Stimulated activated naive CD8-positive, alpha-beta T cell treated with anti-CD3 and anti-CD28 coated beads, Interleukin-15, Interleukin-2, amounts not matched to agents 100 U/mL and 50 U/mL, for 24 hours (primary cell): Measurements from ENCODE around the gene WDR59.
A peak's percentile ranks its signal among the peaks of the same experiment; 100 is the strongest.

Experiments
- ATAC-seq: fragments of 150-1000 bp; cut with Tn5 transposase; one replicate; pipeline ENCODE4 v1.10.0; 2021
- DNase-seq: peaks from one replicate; pipeline ENCODE4 v3.0.0; 2021

Gene WDR59

GRCh38 chr16:74903901-74904678, 80.8 kb downstream of the WDR59 start:
- no peak for DNase-seq
- no peak for ATAC-seq

GRCh38 chr16:74903120-74903519, 81.8 kb downstream of the WDR59 start:
- no peak for ATAC-seq

GRCh38 chr16:74902161-74902560, 82.8 kb downstream of the WDR59 start:
- no peak for ATAC-seq
- DNase-seq, result no peak

More at GRCh38 chr16:74903120-74903519, 81.8 kb downstream of the WDR59 start:
- no peak for DNase-seq

GRCh38 chr16:74901606-74902005, 83.3 kb downstream of the WDR59 start:
- DNase-seq (no peak), ATAC-seq (no peak)

- DNase-seq (no peak), ATAC-seq (no peak)
Observed at GRCh38 chr16:74899816-74900215, 85.1 kb downstream of the WDR59 start.

- no peak for ATAC-seq
- DNase-seq, result no peak
Observed at GRCh38 chr16:74898659-74899058, 86.3 kb downstream of the WDR59 start.

- DNase-seq, result no peak
Observed at GRCh38 chr16:74896389-74897370, 88.2 kb downstream of the WDR59 start.

GRCh38 chr16:74893541-74893940, 91.4 kb downstream of the WDR59 start:
- ATAC-seq, result no peak
- no peak for DNase-seq

More at GRCh38 chr16:74896389-74897370, 88.2 kb downstream of the WDR59 start:
- ATAC-seq, result no peak

GRCh38 chr16:74892574-74893461, 92.1 kb downstream of the WDR59 start:
- ATAC-seq (no peak), DNase-seq (no peak)

- no peak for ATAC-seq
- DNase-seq, result no peak
Observed at GRCh38 chr16:74888888-74889287, 96.0 kb downstream of the WDR59 start.

GRCh38 chr16:74888232-74888862, 96.6 kb downstream of the WDR59 start:
- DNase-seq (no peak), ATAC-seq (no peak)

GRCh38 chr16:74887084-74887483, 97.8 kb downstream of the WDR59 start:
- ATAC-seq, result no peak

GRCh38 chr16:74877706-74878105, 107.2 kb downstream of the WDR59 start:
- DNase-seq (no peak), ATAC-seq (no peak)

More at GRCh38 chr16:74887084-74887483, 97.8 kb downstream of the WDR59 start:
- DNase-seq, result no peak

GRCh38 chr16:74874912-74875546, 109.9 kb downstream of the WDR59 start:
- no peak for DNase-seq

GRCh38 chr16:74874123-74874522, 110.8 kb downstream of the WDR59 start:
- DNase-seq (no peak), ATAC-seq (no peak)

More at GRCh38 chr16:74874912-74875546, 109.9 kb downstream of the WDR59 start:
- peak; percentile 6 for ATAC-seq

GRCh38 chr16:74872302-74872701, 112.6 kb downstream of the WDR59 start:
- DNase-seq (no peak), ATAC-seq (no peak)

- no peak for ATAC-seq
- DNase-seq, result no peak
Observed at GRCh38 chr16:74871608-74872007, 113.3 kb downstream of the WDR59 start.

GRCh38 chr16:74868501-74868900, 116.4 kb downstream of the WDR59 start:
- no peak for ATAC-seq
- DNase-seq, result no peak

GRCh38 chr16:74868035-74868434, 116.9 kb downstream of the WDR59 start:
- ATAC-seq (no peak), DNase-seq (no peak)

- no peak for DNase-seq
- no peak for ATAC-seq
Observed at GRCh38 chr16:74867281-74867849, 117.6 kb downstream of the WDR59 start.
